ENCODE results near the gene KCNH2. TPM values are rescaled to one million over a fixed set of nuclear protein-coding genes. Genes with fewer than 3 reads are reported as not detected.

Gene KCNH2
- total and polyA plus RNA-seq, 10 of the 15 experiments (the other 5 are each of a cell fraction or from before 2014, with no cell fraction given): 0.04 to 0.24 (median 0.17) TPM; not detected in 6

DNA sequence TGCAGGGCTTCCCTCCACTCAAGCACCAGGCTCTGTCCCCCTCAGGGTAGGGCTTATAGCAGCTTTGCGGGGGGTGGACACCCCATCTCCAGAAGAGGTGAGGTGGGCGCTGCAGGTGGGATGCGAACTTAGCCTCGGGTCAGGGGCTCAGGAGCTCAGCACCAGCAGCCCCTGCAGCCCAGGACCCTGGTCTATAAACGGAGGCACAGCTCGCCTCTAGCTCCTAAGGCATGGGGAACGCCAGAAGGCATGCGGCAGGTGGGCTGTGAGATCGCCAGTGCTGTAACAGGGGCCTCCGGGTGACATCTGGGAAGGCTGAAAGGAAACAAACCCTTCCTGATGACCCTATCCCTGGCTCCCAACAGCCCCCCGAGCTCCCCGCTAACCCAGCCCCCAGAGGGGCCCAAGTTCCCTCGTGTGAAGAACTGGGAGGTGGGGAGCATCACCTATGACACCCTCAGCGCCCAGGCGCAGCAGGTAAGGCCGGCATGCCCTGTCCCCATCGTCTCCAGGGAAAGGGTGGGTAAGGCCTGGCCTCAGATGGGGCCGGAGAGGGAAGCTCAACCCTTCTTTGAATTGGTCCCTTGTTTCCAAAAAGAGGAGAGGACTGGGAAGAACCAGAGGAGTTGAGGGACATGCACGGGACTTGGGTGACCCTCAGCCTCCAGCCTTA, 16.9 kb upstream of the KCNH2 start (continued):
- TF ChIP-seq, protein P1, sequence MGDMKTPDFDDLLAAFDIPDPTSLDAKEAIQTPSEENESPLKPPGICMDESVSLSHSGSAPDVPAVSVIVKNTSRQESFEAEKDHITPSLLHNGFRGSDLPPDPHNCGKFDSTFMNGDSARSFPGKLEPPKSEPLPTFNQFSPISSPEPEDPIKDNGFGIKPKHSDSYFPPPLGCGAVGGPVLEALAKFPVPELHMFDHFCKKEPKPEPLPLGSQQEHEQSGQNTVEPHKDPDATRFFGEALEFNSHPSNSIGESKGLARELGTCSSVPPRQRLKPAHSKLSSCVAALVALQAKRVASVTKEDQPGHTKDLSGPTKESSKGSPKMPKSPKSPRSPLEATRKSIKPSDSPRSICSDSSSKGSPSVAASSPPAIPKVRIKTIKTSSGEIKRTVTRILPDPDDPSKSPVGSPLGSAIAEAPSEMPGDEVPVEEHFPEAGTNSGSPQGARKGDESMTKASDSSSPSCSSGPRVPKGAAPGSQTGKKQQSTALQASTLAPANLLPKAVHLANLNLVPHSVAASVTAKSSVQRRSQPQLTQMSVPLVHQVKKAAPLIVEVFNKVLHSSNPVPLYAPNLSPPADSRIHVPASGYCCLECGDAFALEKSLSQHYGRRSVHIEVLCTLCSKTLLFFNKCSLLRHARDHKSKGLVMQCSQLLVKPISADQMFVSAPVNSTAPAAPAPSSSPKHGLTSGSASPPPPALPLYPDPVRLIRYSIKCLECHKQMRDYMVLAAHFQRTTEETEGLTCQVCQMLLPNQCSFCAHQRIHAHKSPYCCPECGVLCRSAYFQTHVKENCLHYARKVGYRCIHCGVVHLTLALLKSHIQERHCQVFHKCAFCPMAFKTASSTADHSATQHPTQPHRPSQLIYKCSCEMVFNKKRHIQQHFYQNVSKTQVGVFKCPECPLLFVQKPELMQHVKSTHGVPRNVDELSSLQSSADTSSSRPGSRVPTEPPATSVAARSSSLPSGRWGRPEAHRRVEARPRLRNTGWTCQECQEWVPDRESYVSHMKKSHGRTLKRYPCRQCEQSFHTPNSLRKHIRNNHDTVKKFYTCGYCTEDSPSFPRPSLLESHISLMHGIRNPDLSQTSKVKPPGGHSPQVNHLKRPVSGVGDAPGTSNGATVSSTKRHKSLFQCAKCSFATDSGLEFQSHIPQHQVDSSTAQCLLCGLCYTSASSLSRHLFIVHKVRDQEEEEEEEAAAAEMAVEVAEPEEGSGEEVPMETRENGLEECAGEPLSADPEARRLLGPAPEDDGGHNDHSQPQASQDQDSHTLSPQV (IDR thresholded peaks at IDR 0.05): no peak
- TF ChIP-seq CUX1 (IDR thresholded peaks at IDR 0.05; ENCODE audit: insufficient replicate concordance, low read depth, low read length) (no peak), STAT1 (conservative IDR thresholded peaks at IDR 0.05) (no peak), CHD2 (IDR thresholded peaks at IDR 0.05; ENCODE audit: borderline replicate concordance, low read depth, low read length) (no peak), RFX5 (IDR thresholded peaks at IDR 0.05; ENCODE audit: low read depth, low read length) (no peak), POLR2AphosphoS2 (IDR thresholded peaks at IDR 0.05; ENCODE audit: low read depth, low read length) (no peak), CBX5 (IDR thresholded peaks at IDR 0.05; ENCODE audit: low read depth) (no peak)
- TF ChIP-seq, protein P2, sequence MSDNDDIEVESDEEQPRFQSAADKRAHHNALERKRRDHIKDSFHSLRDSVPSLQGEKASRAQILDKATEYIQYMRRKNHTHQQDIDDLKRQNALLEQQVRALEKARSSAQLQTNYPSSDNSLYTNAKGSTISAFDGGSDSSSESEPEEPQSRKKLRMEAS (IDR thresholded peaks at IDR 0.05; ENCODE audit: low read depth, low read length): no peak
